Measurements from ENCODE around the gene SLC6A8.

The SLC6A8 gene

GRCh38 chrX:153687121-153688039 lies at the start of gene SLC6A8:
TSS of gene SLC6A8 (plus strand) at chrX:153687926. CDS start at chrX:153688575, 649 bp downstream.
- DNase-seq (ENCODE audit: low read depth in 2 of 2) = no peak

- DNase-seq (ENCODE audit: low read depth in 2 of 2) = no peak
These were observed 49.7 kb upstream of the SLC6A8 start for GRCh38 chrX:153638041-153638371.

GRCh38 chrX:153638436-153639176 lies 49.1 kb upstream of the SLC6A8 start:
- no peak for DNase-seq (ENCODE audit: low read depth in 2 of 2)

- no peak for DNase-seq (ENCODE audit: low read depth in 2 of 2)
These were observed 48.3 kb upstream of the SLC6A8 start for GRCh38 chrX:153639177-153640044.

GRCh38 chrX:153640045-153640686 lies 47.6 kb upstream of the SLC6A8 start:
- DNase-seq (ENCODE audit: low read depth in 2 of 2) = no peak

GRCh38 chrX:153640736-153641575 lies 46.8 kb upstream of the SLC6A8 start:
- no peak for DNase-seq (ENCODE audit: low read depth in 2 of 2)

GRCh38 chrX:153641627-153642026 lies 46.1 kb upstream of the SLC6A8 start:
- no peak for DNase-seq (ENCODE audit: low read depth in 2 of 2)

- DNase-seq (ENCODE audit: low read depth in 2 of 2) = no peak
These were observed 45.6 kb upstream of the SLC6A8 start for GRCh38 chrX:153642051-153642654.

GRCh38 chrX:153642655-153643430 lies 44.9 kb upstream of the SLC6A8 start:
- DNase-seq (ENCODE audit: low read depth in 2 of 2) = no peak

- no peak for DNase-seq (ENCODE audit: low read depth in 2 of 2)
These were observed 44.0 kb upstream of the SLC6A8 start for GRCh38 chrX:153643431-153644351.

- no peak for DNase-seq (ENCODE audit: low read depth in 2 of 2)
These were observed 43.2 kb upstream of the SLC6A8 start for GRCh38 chrX:153644356-153645125.

GRCh38 chrX:153645151-153645550 lies 42.6 kb upstream of the SLC6A8 start:
- DNase-seq (ENCODE audit: low read depth in 2 of 2) = no peak

- no peak for DNase-seq (ENCODE audit: low read depth in 2 of 2)
These were observed 41.7 kb upstream of the SLC6A8 start for GRCh38 chrX:153645921-153646488.

GRCh38 chrX:153646620-153647373 lies 40.9 kb upstream of the SLC6A8 start, which contains the start of gene DUSP9:
TSS of gene DUSP9 (plus strand) at chrX:153647203. CDS start at chrX:153647954, 751 bp downstream.
- DNase-seq (ENCODE audit: low read depth in 2 of 2) = no peak

- DNase-seq (ENCODE audit: low read depth in 2 of 2) = no peak
These were observed 40.0 kb upstream of the SLC6A8 start for GRCh38 chrX:153647461-153648357.

Measured in activated CD8-positive, alpha-beta memory T cell treated with anti-CD3 and anti-CD28 coated beads for 4 hours (primary cell).